NOMO-1 treated with dmso at 0.1 percent for 144 hours (cell line): ENCODE measurements around the gene ACTN1.

Source experiments
- DNase-seq: peaks from one replicate; lab custom pipeline; 2025; ENCODE audit not compliant: unreplicated experiment; lab: John Stamatoyannopoulos, UW

The ACTN1 gene

DNA sequence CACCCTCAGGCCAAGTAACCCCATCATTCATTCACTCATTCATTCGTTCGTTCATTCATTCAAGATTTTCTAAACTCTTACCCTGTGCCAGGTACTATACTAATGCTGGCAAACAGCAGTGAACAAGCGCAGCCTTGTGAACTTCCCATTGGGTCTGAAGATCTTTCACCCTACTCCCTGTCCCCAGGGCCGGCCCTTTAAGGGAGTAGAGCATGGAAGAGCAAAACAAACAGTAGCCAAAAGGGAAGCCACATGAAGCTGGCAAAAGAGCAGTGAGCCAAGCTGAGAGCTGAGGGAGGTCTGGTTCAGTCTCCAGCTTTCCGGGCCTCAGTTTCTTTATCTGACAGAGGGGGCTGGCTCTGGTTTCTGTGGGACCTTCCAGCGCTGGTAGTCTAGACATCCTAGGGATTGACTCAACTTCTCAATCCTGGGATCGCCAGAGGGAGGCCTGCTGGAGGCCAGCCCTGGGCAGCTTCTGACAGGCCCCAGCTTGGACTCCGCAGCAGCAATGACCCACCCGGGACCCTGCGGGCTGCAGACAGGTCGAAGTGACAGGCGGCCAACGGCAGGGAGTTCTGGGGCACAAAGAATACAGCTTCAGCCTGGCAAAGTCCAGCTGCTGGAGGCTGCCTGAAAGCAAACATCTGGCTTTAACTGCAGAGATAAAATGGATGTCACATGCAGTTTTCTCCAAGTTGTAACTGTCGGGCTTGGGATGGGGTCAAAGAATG, 27.1 kb downstream of the ACTN1 start:
- no peak for DNase-seq

DNA sequence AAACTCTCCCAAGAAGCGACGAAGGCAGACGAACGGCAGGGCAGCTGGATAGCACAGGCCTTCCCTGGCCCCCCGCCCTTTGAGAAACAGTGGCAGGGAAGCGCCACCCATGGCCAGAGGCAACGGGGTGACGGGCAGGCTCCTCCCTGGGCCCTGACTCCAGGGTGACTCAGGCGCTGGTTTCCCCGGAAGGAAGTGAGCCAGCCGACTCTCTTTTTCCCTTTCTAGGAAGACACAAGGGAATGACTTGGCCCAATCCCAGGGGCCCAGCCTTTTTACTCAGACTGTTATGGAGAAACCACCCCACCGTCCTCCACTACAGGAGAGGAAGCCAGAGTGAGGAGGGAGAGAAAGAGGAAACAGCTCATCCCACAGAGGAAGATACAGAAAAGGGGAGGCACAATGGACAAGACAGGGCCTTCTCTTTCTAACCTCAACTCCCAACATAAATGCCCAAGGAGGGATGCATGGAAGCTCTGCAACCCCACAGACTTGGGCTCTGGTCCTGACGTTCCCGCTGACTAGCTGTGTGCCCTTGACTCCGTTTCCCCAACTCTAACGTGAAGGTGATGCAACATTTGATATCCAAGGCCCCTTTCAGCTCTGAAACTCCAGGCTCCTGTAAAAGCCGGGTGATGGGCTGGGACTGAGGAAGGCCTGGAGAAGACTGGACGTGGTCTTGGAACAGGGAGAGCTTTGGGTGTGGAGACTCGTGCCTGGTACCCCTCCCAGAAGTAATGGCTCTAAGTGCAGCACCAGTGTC, 27.9 kb downstream of the ACTN1 start:
- DNase-seq, result no peak

DNA sequence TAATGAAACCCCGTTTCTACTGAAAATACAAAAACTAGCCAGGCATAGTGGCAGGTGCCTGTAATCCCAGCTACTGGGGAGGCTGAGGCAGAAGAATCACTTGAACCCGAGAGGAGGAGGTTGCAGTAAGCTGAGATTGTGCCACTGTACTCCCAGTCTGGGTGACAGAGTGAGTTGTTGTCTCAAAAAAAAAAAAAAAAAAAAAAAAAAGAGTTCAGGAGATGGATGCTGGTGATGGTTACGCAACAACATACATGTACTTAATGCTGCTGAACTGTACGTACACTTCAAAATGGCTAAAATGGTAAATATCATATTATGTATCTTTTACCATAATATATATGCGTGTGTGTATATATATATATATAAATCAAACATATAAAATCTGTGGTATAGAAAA, 29.0 kb downstream of the ACTN1 start:
- DNase-seq, result no peak

DNA sequence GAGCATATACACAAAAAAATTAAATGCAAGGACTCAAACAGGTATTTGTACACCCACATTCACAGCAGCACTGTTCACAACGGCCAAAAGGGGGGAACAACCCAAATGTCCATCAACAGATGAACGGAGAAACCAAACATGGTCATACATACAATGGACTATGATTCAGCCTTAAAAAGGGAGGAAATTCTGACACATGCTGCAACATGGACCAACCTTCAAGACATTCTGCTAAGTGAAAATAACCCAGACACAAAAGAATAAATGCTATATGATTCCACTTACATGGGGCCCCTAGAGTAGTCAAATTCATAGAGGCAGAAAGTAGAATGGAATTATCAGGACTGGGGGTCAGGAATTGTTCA, 29.5 kb downstream of the ACTN1 start:
- no peak for DNase-seq

DNA sequence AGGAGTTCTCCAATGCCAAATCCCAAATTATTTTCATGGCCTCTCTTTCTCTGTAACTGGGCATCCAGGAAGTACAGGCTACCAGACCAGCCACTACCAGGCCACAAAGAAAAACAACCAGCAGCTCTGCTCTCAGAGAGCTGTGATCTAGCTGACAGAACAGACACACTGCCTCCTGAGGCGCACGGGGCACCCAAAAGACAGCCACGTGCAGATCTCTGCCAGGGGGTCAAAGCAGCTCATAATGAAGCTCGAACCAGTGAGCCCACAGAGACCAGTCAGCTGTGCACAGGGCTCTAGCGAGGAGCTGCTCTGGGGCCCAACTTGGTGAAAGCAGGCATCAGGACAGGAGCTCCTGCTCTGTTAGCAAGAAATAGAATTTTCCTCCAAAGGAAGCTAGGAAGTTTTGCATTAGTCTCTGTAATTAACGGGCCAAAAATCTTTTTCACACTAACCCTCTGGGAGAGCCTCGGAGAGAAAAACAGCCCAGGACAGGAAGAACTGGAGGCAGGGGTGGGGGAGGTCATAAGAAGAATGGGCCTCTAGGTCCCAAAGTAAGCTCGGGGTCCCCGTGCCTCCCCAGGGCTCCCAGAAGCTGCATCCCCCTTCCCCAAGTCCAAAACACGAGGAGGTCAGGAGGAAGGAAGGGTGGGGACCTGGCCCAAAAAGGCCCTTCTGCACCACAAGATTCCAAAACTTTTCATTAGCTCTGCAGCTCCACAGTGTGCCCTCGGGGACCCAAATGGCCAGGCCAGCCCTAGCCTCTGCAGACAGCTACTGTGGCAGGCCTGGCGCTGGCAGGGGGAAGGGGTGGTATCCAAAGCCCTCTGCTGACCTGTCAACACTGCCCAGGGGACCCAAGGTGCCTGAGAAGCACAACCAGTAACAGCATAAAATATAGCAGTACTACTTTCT, 30.2 kb downstream of the ACTN1 start:
- DNase-seq, result no peak

DNA sequence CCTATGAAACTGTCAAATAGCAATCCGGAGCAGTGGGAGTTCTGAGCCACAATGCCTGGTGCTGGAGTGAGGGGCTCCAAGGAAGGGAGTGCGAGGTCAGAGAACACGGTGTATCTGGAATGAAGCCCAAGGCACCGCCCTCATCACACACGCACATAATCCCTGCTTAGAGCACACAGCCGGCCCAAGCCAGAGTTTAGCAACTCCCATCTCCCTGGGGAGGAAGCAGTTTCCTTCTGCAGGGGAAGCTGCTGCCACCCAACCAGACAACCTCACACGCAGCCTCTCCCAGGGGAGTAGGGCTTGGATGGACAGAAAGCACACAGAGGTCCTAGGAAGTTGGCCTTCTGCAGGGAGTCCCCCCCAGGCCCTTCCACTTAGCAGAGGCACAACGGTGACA, 31.3 kb downstream of the ACTN1 start:
- DNase-seq, result no peak

DNA sequence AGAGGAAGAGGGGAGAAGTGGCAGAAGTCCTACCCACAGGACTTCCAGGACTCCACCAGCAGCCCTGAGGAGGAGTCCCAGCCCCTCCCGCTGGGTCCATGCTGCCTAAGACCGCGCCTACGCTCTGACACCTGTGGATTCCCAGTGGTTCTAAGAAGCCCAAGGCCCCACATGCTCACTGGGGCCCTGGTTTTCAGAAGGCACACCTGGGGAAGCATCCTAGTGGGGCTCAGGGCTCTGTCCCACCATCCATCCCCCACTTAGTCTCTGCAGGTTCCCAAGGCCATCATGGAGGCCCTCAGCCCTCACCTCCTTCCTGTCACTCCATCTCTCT, 32.6 kb downstream of the ACTN1 start:
- DNase-seq, result no peak

DNA sequence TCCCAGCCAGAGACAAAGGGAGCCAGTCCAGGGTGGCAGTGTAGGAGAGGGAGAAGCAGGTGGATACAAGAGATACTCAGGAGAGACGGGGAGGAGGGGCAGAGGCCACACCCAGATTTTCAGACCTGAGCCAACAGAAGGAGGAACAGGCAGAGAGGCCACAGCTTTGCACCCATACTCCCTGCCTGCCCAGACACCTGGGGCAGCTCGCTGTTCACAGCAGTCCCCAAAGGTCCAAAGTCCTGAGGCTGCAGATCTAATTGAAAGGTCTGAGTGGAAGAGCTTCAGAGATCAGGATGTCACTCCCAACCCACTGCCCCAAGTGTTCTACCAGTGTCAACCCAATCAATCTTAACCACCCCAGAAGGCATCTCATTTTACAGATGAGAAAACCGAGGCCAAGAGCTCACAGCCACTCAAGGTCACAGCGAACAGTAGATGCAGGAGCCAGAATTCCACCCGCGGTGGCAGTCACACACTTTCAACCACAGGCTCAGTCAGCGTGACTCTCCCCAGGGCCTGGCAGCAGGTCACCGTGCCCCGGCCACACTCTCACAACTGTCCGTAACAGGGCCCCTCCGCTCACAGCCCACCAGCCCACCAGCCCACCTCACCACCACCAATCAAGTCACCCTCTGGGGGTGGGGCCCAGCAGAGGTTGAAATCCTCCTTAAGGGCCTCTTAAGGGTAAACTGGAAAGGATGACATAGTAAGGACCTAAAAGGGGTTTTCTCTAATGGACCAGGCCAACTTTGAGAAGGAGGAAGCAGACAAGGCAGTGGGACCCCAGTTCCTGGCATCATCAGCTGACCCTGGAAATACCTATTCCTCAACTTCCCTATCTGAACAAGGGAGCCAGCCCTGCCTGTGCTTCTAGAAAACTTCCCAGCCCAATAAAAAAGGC, 33.3 kb downstream of the ACTN1 start:
- DNase-seq, result no peak

DNA sequence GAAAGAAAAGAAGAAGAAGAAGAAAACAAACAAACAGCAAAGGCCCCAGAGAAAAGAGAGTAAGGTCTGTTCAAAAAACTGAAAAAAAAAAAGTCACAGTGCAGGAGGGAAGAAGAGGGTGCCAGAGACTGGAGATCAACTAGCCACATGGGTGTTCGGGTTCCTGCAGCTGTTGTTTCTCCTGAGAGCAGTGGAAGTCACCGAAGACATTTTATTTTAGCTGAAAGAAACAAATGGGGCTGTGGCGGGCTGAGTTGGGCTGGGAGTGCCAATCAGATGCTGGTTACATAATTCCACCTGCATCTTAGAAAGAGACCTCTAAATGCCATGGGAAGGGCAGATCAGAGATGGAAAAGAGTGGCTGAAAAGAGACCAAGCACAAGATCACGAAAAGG, 33.9 kb downstream of the ACTN1 start:
- DNase-seq, result no peak

DNA sequence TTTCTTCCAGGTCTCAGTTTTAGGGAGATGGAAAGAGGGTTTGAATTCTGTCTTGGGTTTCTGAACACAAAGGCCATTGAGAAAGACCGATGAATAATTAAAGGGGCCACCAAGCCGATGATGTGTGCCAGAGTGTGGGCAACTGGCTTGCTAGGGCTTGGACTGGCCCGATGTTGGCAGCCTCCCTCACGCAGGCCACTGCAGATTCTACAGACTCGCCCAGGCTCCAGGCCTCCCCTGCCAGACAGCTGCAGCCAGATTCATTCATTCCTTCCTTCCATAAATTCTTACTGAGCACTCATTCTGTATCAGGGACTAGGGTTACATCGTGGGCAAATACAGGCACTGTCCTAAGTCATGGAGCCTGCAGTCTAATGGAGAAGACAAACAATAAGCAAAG, 34.9 kb downstream of the ACTN1 start:
- no peak for DNase-seq

DNA sequence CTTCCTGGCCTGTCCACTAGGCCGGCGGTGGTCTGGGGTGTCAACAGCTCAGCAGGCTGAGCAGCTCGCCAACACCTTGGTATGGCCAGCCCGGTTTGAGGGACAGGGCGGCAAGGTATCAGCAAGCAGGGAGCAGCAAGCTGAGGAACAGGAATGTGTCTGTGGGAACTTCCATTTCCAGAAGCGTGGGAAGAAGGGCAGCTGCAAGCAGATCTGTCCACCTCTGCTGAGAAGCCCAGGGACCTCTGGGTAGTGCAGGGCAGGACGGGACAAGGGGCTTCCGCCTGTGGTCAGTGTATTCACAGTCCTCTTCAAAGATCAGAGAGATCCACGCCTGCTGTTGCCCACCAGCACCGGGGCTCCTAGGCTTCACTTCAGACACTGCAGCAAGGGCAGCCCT, 36.0 kb downstream of the ACTN1 start:
- DNase-seq, result no peak

DNA sequence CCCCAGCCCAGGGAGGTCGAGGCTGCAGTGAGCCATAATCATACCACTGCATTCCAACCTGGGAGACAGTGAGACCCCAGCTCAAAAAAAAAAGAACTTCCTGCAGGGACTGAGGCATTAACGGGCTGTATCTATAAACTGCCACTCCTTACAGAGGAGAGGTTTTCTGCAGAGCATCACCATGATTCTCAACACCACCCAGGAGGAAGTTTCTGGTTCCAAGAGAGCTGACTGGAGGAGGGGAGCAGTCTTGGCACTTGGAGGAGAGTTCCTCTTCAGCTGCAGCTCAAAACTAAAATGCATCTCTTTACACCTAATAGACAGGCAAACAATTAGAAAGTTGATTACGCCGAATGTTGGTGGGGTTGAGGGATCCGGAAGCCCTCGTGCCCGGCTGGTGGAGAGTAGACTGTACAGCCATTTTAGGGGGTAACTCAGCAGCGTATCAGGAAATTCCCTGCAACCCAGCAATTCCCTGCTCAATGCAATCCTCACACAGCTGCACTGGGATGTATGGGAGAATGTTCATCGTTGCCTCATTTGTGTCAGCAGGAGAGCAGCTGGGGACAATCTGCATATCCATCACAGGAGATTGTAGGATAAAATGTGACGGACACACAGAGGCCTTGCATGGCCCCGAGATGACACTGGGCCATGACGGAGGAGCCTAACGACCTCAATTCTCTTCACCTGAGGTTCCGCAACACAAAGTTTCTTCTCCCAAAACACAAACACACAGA, 36.6 kb downstream of the ACTN1 start:
- DNase-seq, result no peak

DNA sequence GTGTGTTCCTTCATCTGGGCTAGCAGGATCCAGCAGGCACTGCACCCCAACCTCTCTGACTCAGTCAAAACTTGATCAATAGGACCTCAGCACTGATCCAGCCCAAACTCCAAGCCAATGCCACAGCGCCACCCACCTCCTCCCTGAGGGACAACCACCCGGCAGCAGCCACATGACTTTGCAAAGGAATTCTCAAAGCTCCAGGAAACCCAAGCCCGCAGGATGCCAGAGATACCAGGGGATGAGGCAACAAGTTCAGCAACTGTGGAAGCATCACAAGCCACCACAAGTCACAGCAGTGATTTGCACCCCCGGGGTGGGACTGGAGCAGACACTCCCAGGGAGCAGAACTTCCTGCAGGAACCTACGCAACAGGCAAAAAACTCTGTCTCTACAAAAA, 37.3 kb downstream of the ACTN1 start:
- no peak for DNase-seq

DNA sequence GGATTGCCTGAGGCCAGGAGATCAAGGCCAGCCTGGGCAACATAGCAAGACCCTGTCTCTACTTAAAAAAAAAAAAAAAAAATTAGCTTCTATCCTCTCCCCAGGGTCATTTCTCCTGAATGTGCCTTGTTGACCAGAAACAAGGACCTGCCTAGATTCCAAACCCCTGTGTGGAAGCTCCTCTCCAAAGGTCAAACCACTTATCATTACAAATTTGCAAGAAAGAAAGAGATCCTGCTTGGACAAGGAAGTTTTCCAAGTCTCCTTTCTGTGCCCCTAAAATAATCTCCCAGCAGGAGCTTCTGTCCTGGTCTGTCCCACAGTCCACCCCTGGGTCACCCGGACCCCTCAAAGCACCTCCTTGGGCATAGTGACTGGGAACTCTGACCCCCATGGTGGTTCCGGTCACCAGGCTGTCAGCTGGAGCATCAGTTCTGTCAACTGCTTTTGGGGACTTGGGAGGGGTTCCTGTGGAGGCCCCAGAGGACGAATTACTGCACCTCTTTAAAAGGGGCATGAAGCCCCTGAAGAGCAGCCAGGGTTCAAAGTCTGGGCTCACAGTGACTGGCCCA, 38.4 kb downstream of the ACTN1 start:
- no peak for DNase-seq

DNA sequence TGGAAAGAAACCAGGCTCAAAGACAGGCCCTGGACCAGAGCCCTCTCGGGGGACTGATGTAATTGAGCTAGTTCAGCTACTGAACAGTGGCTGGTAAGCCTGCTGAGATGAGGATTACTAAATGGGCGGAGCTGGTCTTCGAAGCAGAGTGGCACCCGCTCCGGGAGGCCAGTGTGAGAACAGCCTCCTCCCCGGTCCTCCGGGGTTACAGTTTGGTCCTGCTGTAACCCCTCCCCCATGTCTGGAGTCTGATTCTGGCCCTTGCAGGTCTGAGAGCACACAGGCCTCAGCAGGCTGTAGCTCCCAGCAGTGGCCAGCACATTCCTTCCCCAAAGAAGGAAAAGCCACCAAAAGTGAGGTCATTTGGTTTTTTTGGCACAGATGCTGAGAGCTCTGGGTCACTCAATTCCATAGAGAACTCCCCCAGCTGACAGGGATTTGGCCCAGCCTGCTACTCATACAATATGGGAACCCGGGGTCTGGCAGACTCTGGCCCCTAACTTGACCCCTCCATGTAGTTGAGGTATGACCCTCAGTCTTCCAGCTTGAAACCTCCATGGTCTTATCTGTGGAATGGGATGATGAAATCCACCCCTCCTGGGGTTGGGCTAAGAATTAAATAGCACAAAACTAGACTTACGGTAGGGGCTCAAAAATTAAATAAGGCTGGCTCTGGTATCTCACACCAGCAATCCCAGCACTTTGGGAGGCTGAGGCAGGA, 39.0 kb downstream of the ACTN1 start:
- no peak for DNase-seq

DNA sequence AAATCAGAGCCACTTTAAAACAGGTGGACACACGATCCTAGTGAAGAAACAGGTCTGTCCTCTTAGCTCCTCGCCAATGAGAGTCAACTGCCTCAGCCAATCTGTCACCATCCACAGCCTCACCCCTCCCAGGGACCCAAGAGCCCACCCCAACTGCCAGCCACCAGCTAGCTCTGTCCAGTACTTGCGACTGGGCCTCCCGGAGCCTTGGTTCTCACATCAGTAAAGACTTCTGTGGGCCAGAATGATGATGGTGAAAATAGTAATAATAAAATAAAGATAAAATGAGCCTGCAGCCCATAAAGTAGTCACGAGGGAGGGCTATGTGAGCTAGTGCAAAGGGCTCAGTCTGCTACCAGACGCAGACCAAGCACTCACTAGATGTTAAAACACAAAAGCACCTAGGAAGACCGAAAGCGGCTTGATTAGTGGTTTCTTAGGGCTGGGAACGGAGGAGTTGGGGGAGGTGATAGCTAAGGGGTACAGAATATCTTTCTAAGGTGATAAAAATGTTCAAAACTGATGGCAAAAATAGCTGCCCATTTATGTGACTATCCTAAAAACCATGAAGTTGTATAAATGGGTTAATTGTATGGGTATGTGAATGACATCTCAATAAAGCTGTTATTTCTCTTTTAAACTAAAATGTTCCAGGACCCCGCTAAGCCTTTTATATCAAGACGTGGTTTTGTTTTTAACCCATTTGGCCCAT, 39.8 kb downstream of the ACTN1 start:
- DNase-seq, result no peak

DNA sequence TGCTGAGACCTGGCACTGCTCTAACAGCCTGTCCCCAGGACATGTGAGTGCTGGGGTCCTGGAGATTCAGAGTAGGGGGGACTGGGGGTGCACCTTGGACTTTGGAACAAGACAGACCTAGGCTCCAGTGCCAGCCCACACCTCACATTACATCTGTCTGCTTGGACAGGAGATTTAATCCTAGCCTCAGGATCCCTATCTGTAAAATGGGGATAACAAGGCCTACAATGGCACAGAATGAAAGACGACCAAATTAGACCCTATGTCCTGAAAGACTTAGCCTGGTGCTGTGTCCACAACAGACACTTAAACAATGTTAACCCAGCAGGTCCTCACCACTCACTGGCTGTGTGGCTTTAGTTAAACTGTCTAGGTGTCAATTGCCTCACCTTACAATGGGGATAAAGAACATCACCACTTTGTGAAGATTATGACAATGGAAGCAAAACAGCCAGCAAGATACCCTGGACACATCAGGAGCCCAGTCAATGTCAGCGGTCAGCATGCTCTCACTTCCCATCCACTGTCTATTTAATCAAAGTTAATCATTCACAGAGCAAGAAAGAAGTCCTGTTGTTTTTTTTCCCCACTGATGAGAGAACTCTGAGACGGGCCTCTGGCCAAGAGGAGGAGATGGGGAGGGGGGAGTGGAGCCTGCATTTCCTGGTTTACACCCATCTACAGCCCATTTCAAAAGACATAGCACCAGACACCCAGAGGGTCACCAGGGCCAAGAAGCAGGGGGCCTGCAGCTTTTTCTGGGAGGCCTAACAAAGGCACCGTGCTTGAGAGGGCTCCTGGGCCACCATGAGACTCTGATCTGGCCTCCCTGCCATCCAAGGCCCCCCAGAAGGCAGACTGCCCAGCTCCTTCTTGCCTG, 40.6 kb downstream of the ACTN1 start:
- no peak for DNase-seq
